SU-DHL-6 (cell line): Measurements from ENCODE around the gene CEP78.
"Not testable (repeated sequence)": the region's sequence is repeated elsewhere in the genome, so short reads cannot be mapped to it uniquely, and the experiment has no call there.

Experiments used
- H2AFZ ChIP-seq: fragments of 200-600 bp; sonication (generic); 2 replicates; pipeline ENCODE4 v1.6.1; 2014; ENCODE audit warnings: low read depth, mild to moderate bottlenecking, moderate library complexity, mixed read lengths, antibody characterized with exemption, low read length; ENCODE audit not compliant: severe bottlenecking
- H3F3A ChIP-seq: fragments of 200-600 bp; shearing (Covaris generic); 2 replicates; pipeline ENCODE4 v1.6.0; 2016; ENCODE audit warnings: antibody characterized with exemption, mild to moderate bottlenecking; ENCODE audit not compliant: insufficient read depth
- H3K27ac ChIP-seq: fragments of 200-600 bp; sonication (generic); 2 replicates; pipeline ENCODE4 v1.5.1; 2016; ENCODE audit warnings: low read depth, mild to moderate bottlenecking, low read length, moderate library complexity, mixed read lengths
- H3K27me3 ChIP-seq: fragments of 200-600 bp; sonication (generic), shearing (Covaris generic); 2 replicates; pipeline ENCODE4 v1.6.0; 2014; ENCODE audit warnings: mild to moderate bottlenecking, low read length
- H3K36me3 ChIP-seq: fragments of 200-600 bp; sonication (generic); 2 replicates; pipeline ENCODE4 v1.6.1; 2014; ENCODE audit warnings: mild to moderate bottlenecking, low read length, mixed read lengths
- H3K4me2 ChIP-seq: fragments of 300-600, 200-600 bp; shearing (Covaris generic), sonication (generic); 2 replicates; pipeline ENCODE4 v1.6.0; 2014; ENCODE audit warnings: low read length, low read depth, mild to moderate bottlenecking; ENCODE audit not compliant: poor library complexity, severe bottlenecking
- H3K4me3 ChIP-seq: fragments of 200-600 bp; sonication (generic); 2 replicates; pipeline ENCODE4 v1.5.1; 2014; ENCODE audit warnings: antibody characterized with exemption, low read length, mild to moderate bottlenecking, mixed read lengths; ENCODE audit not compliant: insufficient read depth, poor library complexity, severe bottlenecking
- H3K79me2 ChIP-seq: fragments of 200-600 bp; sonication (generic); 2 replicates; pipeline ENCODE4 v1.6.1; 2014; ENCODE audit warnings: mild to moderate bottlenecking, low read length, moderate library complexity; ENCODE audit not compliant: insufficient read depth
- H3K9ac ChIP-seq: fragments of 200-600 bp; sonication (generic); 2 replicates; pipeline ENCODE4 v1.7.0; 2014; ENCODE audit warnings: mild to moderate bottlenecking, low read length
- H3K9me2 ChIP-seq: fragments of 200-600 bp; sonication (generic); replicated peaks from 2 replicates; pipeline ENCODE4 v1.6.1; 2014; ENCODE audit warnings: low read length; ENCODE audit not compliant: insufficient read depth
- H3K9me3 ChIP-seq: fragments of 200-600 bp; sonication (generic); 2 replicates; pipeline ENCODE4 v1.6.1; 2014; ENCODE audit warnings: low read length, mixed read lengths; ENCODE audit not compliant: insufficient read depth
- H4K20me1 ChIP-seq: fragments of 200-600 bp; sonication (generic); 2 replicates; pipeline ENCODE4 v1.6.1; 2014; ENCODE audit warnings: low read depth, mild to moderate bottlenecking, antibody characterized with exemption, low read length, moderate library complexity, mixed read lengths
- EZH2phosphoT487 ChIP-seq: fragments of 200-600 bp; sonication (generic), shearing (Covaris generic); conservative IDR thresholded peaks from 2 replicates; pipeline ENCODE4 v1.6.1; 2018; ENCODE audit warnings: mild to moderate bottlenecking, antibody characterized with exemption, low read length, moderate library complexity, mixed read lengths
- TF ChIP-seq, protein P1 (sequence below): fragments of 200-600 bp; sonication (generic); IDR thresholded peaks from one replicate; pipeline ENCODE4 v1.5.1; 2017; ENCODE audit warnings: antibody characterized with exemption, mild to moderate bottlenecking, low read length, moderate library complexity; ENCODE audit not compliant: insufficient read depth, poor library complexity, severe bottlenecking

The CEP78 gene

DNA sequence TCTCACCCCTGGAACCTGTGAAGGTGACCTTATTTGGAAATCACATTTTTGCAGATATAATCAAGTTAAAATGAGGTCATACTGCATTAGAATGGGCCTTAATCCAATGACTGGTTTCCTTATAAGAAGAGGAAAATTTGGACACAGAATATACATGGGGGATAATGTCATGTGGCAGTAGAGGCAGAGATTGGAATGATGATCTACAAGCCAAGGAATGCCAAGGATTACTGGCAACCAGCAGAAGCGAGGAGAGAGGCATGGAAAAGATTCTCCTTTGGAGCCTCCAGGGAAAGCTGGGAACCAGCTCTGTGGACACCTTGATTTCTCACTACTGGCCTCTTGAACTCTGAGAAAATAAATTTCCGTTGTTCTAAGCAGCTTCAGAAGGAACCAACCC, 20.2 kb upstream of the CEP78 start:
- H3K9me2 ChIP-seq = no peaks in the 10 kb centered on the region
- H3K27ac ChIP-seq = no peak overlapping the region
- H2AFZ ChIP-seq = no peak overlapping the region
- no peaks in the 10 kb centered on the region for H3K27me3 ChIP-seq
- no peak overlapping the region for H3K9ac ChIP-seq
- H3K4me2 ChIP-seq = no peak overlapping the region
- H3K9me3 ChIP-seq = no peaks in the 10 kb centered on the region
- H3K4me3 ChIP-seq = no peak overlapping the region
- TF ChIP-seq, protein P1, sequence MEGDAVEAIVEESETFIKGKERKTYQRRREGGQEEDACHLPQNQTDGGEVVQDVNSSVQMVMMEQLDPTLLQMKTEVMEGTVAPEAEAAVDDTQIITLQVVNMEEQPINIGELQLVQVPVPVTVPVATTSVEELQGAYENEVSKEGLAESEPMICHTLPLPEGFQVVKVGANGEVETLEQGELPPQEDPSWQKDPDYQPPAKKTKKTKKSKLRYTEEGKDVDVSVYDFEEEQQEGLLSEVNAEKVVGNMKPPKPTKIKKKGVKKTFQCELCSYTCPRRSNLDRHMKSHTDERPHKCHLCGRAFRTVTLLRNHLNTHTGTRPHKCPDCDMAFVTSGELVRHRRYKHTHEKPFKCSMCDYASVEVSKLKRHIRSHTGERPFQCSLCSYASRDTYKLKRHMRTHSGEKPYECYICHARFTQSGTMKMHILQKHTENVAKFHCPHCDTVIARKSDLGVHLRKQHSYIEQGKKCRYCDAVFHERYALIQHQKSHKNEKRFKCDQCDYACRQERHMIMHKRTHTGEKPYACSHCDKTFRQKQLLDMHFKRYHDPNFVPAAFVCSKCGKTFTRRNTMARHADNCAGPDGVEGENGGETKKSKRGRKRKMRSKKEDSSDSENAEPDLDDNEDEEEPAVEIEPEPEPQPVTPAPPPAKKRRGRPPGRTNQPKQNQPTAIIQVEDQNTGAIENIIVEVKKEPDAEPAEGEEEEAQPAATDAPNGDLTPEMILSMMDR = no peak
- no peak for TF ChIP-seq EZH2phosphoT487
- H3F3A ChIP-seq = no peaks in the 10 kb centered on the region
- no peaks in the 10 kb centered on the region for H4K20me1 ChIP-seq
- H3K79me2 ChIP-seq = no peaks in the 10 kb centered on the region
- H3K36me3 ChIP-seq = no peaks in the 10 kb centered on the region

DNA sequence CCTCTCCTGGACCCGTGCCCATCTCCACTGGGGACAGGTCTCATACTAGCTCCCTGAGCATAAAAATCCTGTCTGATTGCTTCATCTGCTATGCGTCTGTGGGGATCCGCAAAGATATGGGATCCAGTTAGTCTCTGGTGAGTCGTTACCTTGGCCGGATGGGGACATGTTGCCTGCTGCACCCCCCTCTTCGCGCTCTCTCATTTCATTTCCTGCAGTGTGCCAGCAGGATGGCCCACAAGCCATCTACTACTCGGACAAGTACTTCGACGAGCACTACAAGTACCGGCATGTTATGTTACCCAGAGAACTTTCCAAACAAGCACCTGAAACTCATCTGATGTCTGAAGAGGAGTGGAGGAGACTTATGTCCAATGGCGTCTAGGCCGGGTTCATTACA, 17.0 kb upstream of the CEP78 start:
- H3K79me2 ChIP-seq = no peaks in the 10 kb centered on the region
- no peaks in the 10 kb centered on the region for H3K9me2 ChIP-seq
- H3K4me2 ChIP-seq = no peak overlapping the region
- H4K20me1 ChIP-seq = no peaks in the 10 kb centered on the region
- no peak overlapping the region for H3K4me3 ChIP-seq
- H2AFZ ChIP-seq = no peak overlapping the region
- H3K36me3 ChIP-seq = no peaks in the 10 kb centered on the region
- H3K9ac ChIP-seq = no peak overlapping the region
- H3K27ac ChIP-seq = no peak overlapping the region
- H3F3A ChIP-seq = no peaks in the 10 kb centered on the region
- H3K27me3 ChIP-seq = no peaks in the 10 kb centered on the region
- no peak for TF ChIP-seq EZH2phosphoT487
- TF ChIP-seq, protein P1 = no peak
- no peaks in the 10 kb centered on the region for H3K9me3 ChIP-seq

DNA sequence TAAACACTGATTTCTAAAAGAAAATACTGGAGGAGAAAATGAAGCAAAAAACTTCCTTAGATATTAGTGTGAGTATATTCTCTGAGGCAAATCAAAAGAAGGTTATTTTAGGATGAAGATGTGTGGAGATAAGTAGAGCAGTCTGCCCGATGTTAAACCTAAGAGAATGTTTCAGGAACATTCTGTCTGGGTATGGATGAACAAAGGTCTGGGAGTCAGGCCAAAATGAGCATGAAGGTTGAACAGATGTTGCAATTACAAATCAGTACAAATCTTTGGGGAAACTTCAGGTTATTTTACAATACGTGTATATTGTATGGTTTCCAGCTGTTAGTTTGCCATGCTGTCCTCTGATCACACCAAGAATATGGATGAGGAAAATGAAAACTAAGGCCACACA, 14.4 kb upstream of the CEP78 start:
- no peak overlapping the region for H3K4me3 ChIP-seq
- TF ChIP-seq, protein P1 = no peak
- TF ChIP-seq EZH2phosphoT487 = no peak
- H4K20me1 ChIP-seq = no peaks in the 10 kb centered on the region
- H3K27ac ChIP-seq = no peak overlapping the region
- no peaks in the 10 kb centered on the region for H3K36me3 ChIP-seq
- no peaks in the 10 kb centered on the region for H3F3A ChIP-seq
- no peaks in the 10 kb centered on the region for H3K9me3 ChIP-seq
- H3K9me2 ChIP-seq = no peaks in the 10 kb centered on the region
- H3K4me2 ChIP-seq = no peak overlapping the region
- no peaks in the 10 kb centered on the region for H3K79me2 ChIP-seq
- H2AFZ ChIP-seq = no peak overlapping the region
- H3K9ac ChIP-seq = no peak overlapping the region
- H3K27me3 ChIP-seq = no peaks in the 10 kb centered on the region

DNA sequence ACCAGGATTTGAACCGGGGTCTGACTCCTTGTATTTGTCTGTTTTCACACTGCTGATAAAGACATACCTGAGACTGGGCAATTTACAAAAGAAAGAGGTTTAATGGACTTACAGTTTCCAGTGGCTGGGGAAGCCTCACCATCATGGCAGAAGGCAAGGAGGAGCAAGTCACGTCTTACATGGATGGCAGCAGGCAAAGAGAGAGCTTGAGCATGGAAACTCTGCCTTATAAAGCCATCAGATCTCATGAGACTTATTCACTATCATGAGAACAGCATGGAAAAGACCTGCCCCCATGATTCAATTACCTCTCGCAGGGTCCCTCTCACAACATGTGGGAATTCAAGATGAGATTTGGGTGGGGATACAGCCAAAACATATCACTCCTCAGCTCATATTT, 14.0 kb upstream of the CEP78 start:
- not testable (repeated sequence) for H3K79me2 ChIP-seq, H3K9me3 ChIP-seq, H3K36me3 ChIP-seq, H2AFZ ChIP-seq, H3K4me2 ChIP-seq, H3K27me3 ChIP-seq, H3K9ac ChIP-seq, H3K9me2 ChIP-seq, H4K20me1 ChIP-seq, H3K27ac ChIP-seq, H3F3A ChIP-seq, H3K4me3 ChIP-seq
